Measurements from ENCODE around the gene SYT17.
A peak's percentile ranks its signal among the peaks of the same experiment; 100 is the strongest.
"Not testable (repeated sequence)": the region's sequence is repeated elsewhere in the genome, so short reads cannot be mapped to it uniquely, and the experiment has no call there.

Gene SYT17

GRCh38 chr16:19175492-19176262, 7.6 kb downstream of the SYT17 start:
- DNase-seq, result no peak

- DNase-seq, result peak; percentile 82
Measured at GRCh38 chr16:19177111-19177739, 9.2 kb downstream of the SYT17 start.

DNA sequence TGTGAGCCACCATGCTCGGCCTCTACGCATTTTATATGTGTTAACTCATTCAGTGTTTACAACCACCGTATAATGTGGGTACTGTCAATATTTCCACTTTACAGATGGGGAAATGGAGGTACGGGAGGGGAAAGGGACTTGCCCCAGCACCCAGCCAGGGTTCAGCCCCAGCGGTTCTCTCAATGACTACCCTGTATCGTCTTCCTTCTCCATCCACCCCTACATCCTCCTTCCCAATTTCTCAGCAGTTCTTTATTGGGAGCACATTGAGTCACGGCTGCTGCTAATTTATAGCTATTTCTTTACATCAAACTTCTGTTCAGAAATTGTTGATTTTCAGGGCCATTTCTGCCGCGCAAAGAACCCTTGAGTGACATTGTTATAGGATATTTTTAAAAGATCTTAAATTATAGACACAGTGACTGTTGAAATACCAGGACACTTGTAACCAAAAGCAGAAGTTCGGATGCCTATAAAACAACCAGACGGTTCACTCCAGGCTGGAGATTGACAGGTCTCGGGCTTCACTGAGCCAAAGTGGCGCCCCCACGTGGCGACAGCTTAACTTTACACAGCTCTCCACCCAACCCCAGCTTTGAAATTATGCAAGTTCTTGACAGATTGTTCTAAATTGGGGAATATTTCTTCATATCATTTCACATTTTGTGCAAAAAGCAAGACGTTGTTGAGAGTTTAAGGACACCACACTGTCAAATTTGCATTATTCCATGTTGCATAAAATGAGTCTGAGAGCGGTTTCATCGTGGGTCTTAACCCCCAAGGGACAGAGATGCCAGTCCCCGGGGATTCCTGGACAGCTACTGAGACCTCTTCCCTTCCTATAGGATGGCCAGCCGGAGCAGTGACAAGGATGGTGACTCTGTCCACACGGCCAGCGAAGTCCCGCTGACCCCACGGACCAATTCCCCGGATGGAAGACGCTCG, 11.8 kb downstream of the SYT17 start:
- no peak for DNase-seq

GRCh38 chr16:19180741-19181140, 12.7 kb downstream of the SYT17 start:
- DNase-seq, result no peak

GRCh38 chr16:19182481-19182880, 14.4 kb downstream of the SYT17 start:
- DNase-seq, result no peak

DNA sequence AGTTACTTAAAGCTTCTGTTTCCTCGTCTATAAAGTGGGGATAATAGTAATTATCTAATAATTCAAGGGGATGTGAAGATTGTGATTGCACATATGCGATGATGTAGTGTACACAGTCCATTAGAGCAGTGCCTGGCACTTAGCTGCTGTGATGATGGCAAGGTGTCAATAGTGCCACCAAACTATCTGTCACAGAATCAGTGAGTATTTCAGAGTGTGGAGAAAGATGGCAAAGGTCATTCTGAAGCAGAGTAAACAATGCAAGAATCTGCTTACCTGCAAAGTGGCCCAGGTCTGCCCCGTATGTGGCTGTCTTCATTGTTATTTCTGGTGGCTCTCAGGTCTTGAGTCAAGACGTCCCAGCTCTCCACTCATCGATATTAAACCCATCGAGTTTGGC, 15.1 kb downstream of the SYT17 start:
- DNase-seq, result no peak

- no peak for DNase-seq
Measured at GRCh38 chr16:19184823-19185509, 16.9 kb downstream of the SYT17 start.

GRCh38 chr16:19185510-19185851, 17.4 kb downstream of the SYT17 start:
- DNase-seq, result no peak

DNA sequence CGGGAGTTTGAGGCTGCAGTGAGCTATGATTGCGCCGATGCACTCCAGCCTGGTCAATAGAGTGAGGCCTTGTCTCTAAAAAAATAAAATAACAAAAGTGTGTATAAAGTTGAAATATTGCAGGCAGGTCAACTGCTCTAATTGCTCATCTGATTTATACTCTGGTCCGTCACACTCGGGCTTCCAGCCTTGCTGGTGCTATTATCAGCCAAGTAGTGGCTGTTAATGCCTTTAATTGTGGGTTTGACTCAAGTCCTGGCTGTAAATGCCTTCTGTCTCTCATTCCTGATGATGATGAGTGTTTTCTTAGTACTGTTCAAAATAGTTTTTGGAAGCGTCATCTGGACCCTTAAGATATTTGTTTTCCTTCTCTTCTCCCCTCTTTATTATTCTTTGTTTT, 18.4 kb downstream of the SYT17 start:
- DNase-seq, result no peak

DNA sequence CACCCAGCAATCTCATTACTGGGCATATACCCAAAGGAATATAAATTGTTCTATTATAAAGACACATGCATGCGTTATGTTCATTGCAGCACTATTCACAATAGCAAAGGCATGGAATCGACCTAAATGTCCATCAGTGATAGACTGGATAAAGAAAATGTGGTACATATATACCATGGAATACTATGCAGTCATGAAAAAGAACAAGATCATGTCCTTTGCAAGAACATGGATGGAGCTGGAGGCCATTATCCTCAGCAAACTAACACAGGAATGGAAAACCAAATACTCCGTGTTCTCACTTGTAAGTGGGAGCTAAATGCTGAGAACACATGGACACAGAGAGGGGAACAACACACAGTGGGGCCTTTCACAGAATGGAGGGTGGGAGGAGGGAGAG, 19.9 kb downstream of the SYT17 start:
- not testable (repeated sequence) for DNase-seq

DNA sequence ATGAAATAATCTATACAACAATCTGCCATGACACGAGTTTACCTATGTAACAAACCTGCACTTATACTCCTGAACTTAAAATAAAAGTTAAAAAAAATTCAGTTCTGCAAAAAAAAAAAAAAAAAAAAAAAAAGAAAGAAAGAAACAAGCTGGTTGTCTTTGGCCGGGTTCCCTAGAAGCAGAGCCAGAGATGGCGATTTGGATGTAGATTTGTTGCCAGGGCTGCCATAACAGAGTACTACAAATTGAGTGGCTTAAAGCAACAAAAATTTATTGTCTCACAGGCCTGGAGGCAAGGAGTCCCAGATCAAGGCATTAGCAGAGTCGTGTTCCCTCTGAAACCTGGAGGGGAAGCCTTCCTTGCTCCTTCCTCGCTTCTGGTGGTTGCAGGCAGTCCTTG, 20.4 kb downstream of the SYT17 start:
- DNase-seq, result no peak

GRCh38 chr16:19192865-19193264, 24.8 kb downstream of the SYT17 start:
- no peak for DNase-seq

- no peak for DNase-seq
Measured at GRCh38 chr16:19196871-19197270, 28.8 kb downstream of the SYT17 start.

DNA sequence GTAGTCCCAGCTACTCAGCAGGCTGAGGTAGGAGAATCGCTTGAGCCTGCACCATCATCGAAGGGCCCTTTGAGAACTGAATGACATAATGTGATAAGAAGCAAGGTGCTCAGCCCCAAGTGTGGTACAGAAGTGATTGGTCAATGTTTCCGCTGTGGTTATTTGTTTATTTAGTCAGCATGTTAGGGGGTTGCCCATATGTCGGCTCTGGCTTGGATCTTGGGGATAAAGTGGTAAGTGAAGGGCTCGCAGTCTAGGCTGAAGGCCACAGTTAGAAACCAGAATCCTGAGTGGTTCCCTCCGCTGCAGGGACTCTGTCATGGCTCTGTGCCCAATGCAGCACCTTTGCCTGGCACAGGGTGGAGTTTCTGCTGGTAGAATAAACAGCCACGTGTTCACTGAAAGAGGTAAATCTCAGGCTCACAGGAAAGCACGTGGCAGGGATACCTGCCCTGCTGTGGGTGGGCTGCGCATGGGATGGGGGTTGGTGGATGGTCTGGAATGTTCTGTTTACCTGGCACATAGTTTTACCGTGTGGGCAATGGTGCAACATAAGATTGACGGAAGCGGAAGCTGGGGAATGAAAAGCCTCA, 35.4 kb downstream of the SYT17 start:
- DNase-seq, result no peak

DNA sequence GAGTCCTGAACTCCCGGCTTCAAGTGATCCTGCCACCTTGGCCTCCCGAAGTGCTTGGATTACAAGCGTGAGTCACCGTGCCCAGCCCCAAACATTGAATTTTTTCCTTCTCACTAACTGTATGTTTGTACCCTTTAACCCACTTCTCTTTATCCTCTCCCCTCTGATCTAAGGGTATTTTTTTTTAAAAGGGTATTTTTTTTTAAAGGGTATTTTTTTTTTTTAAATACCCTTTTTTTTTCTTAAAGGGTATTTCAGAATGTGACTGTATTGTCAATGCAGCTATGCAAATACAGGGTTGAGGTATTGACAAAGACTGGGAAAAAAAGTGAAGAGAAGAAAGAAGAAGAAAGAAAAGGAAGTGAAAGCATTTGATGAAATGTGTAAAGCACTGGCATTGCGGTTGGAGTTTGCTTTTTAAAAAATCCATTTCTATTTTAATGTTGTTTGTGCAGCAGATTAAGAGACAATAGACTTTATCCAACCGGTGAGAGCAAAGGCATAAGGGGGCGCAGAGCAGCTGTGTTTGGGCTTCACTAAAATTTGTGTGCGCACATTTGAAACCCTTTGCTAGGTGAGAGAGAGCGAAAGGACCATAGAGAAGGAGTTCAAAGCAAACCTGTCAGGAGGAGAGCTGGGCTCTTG, 42.4 kb downstream of the SYT17 start:
- no peak for DNase-seq

GRCh38 chr16:19210968-19211367, 42.9 kb downstream of the SYT17 start:
- no peak for DNase-seq

DNA sequence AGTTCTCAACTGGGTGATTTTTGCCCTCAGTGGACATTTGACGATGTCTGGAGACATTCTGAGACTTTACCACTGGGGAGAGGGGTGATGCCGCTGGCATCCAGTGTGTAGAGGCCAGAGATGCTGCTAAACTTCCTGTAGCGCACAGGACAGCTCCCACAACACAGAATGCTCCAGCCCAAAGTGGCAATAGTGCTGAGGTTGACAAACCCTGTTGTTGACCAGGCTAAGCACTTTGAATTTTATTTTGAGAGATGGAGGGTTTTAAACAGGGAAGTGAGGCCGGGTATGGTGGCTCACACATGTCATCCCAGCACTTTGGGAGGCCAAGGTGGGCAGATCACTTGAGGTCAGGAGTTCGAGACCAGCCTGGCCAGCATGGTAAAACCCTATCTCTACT, 44.0 kb downstream of the SYT17 start:
- DNase-seq, result no peak

- no peak for DNase-seq
Measured at GRCh38 chr16:19213885-19214284, 45.8 kb downstream of the SYT17 start.

DNA sequence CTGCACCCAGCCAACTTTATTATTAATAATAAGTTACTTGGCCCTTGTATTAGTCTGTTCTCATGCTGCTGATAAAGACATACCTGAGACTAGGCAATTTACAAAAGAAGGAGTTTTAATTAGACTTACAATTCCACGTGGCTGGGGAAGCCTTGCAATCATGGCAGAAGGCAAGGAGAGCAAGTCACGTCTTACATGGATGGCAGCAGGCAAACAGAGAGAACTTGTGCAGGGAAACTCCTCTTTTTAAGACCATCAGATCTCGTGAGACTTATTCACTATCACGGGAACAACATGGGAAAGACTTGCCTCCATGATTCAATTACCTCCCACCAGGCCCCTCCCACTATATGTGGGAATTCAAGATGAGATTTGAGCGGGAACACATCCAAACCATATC, 47.7 kb downstream of the SYT17 start:
- no peak for DNase-seq

- DNase-seq, result no peak
Measured at GRCh38 chr16:19218581-19218980, 50.5 kb downstream of the SYT17 start.

- DNase-seq, result no peak
Measured at GRCh38 chr16:19219836-19220235, 51.8 kb downstream of the SYT17 start.

Measured in DMS153 (cell line).